GM19452 (cell line): ENCODE results near the gene SLC17A9.
A peak's percentile ranks its signal among the peaks of the same experiment; 100 is the strongest.

Source experiments
- ATAC-seq: cut with Tn5 transposase; IDR thresholded peaks from one replicate; pipeline ENCODE4 v1.9.1; 2021; ENCODE audit not compliant: unreplicated experiment

SLC17A9 gene

DNA sequence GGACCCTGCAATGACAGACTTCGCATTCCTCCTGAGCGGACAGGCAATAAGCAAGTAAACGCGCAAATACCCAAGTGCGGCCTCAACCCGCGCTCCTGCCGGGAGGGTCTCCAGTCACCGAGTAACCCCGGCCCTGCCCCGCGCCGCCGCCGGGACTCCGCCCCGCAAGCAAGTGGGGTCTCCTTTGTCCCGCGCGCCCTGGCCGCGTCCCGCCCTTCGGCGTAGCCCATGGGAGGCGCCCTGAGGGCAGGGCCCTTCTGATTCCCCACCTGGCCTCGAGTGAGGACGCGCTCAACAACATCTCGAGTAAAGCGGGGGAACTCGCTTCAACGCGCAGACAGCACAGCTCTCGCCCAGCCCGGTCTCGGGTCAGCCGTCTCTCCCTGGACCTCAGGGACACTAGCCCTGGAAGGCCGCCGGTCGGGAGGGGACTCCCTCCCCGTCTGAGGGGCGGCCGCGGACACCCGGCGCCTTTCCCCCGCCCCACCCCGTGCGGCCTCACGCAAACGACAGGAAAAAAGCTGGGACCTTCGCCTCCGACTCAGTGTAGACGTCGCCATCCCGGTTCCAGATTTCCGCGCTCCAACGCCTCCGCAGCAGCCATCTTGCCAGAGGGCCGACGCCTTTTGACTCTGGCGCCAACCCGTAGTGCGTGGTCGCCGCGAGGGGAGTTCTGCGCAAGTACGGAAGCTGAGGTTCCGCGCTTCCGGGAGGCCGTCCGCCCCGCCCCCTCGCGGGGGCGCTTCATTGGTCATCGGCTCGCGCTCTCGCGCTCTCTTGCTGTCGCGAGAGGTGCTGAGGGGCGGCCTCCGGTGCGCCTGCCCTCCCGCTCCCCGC, 15.0 kb upstream of the SLC17A9 start:
- ATAC-seq, result peak; percentile 80

DNA sequence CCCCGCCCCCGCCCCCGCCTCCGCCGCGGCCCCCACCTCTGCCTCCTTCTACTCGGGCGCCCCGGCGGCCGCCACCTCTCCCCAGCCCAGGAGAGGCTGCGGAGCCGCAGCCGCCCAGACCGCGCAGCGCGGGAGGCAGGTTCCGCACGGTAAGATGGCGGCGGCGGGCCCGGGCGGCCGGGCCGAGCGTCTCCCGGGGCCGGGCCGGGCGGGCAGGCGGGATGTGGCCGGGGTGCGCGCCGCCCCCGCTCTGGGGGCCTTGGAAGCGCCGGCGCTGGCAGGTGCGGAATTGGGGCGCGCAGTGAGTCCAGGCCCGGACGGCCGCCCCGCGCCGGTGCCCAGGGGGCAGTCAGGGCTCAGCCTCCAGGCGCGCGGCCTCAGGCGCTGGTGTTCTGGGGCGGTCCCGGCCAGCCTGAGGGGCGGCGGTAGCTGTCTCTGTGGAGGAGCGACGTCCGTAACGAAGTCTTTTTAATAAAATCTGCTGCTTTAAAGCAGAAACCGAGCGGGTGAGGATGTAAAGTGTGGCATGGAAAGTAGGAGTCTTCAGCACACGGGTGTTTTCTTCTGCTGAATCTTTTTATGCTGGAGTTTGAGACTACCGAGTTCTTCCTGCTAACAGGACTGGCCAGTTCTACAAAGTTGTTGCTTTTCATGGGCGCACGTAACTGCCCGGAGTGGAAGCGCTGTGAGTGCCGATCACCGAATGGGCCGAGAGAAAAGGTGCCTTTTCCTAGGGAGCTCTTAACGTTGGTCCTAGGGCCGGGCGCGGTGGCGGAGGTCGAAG, 14.2 kb upstream of the SLC17A9 start, which contains the start of gene GID8:
TSS of gene GID8 (plus strand) at position 43 of the 784 bp plus-strand sequence. CDS start 3,356 bp downstream, outside the sequence.
- peak; percentile 43 for ATAC-seq

DNA sequence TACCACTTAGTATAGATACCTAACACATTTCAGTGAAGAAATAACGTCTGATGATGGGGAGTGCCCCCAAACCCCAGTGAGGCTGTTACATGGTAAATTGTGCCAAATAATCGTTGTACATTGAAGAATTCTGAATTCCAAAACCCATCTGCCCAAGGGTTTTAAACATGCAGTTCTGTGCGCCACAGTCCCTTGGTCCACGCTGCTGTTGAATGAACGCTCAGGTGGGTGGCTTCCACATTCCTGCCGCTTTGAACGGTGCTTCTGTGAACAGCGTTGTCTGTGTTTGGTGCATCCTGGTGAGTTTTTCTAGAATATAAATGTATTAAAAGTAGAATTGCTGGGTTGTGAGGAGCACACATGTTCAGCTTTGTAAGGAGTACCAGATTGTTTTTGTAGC, 11.6 kb upstream of the SLC17A9 start:
- ATAC-seq, result no peak

DNA sequence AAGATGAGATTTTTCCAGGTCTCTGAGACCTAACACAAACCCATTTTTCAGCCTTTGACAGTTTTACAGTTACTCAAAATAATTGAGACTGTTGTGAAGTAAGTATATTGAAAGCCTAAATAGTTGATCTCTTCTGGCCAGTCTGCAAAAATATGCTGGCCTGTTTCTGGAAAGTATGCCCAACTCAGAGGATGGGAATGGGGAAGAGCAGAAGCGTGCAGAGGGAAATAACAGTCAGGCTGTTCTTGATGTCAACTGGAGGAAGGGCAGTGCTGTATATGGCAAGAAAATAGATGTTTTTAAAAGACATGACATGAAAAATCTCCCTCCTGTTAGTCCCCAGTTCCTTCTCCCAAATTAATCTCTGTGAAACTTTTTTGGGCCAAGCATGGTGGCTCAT, 10.7 kb upstream of the SLC17A9 start:
- no peak for ATAC-seq

DNA sequence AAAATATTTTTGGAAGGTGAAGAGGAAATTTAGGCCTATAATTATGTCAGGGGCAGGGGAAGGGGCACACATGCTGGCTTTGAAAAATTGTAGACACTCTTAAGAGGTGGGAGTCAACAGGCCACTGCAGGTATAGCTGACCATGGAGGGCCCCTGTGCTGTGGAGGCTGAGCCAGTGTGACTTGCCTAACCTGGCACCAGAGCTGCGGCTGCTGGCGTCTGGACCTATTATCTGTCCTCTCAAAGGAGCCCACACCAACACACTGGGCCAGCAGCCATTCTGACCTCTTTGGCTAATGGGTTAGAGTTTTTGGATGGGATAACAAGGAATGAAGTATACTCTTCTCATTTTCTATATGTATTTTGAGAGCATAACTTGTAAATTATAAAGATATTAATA, 10.1 kb upstream of the SLC17A9 start:
- ATAC-seq, result no peak

DNA sequence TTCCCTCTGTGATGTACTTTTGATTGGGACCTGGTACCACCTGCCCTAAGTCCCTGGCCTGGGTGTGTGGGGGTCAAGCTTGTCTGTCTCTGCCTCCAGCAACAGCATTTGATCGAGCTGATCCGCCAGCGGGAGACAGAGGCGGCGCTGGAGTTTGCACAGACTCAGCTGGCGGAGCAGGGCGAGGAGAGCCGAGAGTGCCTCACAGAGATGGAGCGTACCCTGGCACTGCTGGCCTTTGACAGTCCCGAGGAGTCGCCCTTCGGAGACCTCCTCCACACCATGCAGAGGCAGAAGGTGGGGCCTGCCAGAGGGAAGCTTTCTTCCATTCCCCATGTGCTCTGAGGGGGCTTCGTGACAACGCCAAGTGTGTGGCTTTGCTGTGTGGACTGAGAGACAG, 9.1 kb upstream of the SLC17A9 start:
- no peak for ATAC-seq

DNA sequence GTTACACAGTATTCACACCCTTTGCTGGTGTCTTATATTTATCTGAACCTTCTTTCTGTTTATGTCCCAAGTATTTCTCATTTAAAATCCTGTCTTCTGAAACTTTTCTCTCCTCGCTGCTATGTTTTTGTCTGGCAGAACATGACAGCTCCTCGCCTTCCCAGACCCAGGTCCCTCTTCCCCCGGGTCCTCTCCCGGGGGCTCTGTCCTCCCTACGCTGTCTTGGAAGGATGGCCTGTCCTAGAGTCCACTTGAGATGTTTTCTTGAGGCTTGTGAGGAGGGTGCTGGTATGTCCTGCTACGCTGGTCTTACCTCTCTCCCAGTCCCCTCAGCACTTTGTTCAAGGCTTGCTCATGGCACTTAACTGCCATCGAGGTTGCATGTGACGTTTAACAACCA, 8.3 kb upstream of the SLC17A9 start:
- no peak for ATAC-seq

DNA sequence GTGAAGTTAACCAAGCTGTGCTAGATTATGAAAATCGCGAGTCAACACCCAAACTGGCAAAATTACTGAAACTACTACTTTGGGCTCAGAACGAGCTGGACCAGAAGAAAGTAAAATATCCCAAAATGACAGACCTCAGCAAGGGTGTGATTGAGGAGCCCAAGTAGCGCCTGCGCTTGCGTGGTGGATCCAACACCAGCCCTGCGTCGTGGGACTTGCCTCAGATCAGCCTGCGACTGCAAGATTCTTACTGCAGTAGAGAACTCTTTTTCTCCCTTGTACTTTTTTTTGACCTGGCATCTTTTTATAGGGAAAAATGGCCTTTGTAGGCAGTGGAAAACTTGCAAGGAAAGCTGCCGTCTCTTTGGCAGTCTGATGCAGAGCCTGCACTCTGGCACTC, 7.8 kb upstream of the SLC17A9 start:
- ATAC-seq, result no peak

DNA sequence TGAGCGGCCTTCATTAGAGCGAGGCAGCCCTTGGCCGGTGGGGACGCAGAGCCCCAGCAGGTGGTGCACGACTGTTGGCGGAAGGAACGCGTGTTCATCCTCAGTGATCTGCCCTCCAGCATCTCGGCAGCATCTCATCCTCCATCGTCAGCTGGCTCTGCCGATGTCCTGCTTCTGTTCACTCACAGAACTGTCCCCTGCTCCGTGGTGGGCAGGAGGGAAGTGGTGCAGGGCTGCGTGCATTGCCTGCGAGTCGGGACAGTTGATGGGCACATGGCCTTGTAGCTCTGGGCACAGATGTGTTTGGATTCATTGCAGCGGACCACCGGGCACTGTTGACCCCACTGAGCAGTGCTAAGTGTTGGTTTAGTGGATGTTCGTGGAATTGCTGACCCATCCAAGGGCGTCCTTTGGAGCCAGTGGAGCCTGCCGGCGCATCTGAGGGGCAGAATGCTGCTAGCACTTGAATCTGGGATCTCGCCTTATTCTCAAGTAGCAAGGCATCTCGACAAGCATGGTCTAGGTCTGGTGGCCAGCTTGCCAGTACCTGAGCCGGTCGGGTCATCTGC, 6.7 kb upstream of the SLC17A9 start:
- no peak for ATAC-seq

DNA sequence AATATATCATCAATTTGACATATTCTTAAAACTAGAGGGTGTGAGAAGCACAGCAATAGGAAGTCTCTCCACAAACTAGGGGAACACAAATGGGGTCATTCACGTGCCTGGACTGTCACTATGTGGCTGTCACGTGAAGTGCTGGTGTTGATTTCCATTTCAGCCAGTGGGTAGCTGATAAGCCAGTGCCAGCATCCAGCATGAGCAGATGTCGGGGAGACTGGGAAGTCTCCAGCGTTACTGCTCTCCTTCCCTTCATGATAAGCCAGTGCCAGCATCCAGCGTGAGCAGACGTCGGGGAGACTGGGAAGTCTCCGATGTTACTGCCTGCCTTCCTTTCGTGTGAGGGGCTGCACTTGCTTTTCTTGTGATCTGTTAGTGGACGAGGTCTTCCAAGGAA, 5.6 kb upstream of the SLC17A9 start:
- no peak for ATAC-seq

DNA sequence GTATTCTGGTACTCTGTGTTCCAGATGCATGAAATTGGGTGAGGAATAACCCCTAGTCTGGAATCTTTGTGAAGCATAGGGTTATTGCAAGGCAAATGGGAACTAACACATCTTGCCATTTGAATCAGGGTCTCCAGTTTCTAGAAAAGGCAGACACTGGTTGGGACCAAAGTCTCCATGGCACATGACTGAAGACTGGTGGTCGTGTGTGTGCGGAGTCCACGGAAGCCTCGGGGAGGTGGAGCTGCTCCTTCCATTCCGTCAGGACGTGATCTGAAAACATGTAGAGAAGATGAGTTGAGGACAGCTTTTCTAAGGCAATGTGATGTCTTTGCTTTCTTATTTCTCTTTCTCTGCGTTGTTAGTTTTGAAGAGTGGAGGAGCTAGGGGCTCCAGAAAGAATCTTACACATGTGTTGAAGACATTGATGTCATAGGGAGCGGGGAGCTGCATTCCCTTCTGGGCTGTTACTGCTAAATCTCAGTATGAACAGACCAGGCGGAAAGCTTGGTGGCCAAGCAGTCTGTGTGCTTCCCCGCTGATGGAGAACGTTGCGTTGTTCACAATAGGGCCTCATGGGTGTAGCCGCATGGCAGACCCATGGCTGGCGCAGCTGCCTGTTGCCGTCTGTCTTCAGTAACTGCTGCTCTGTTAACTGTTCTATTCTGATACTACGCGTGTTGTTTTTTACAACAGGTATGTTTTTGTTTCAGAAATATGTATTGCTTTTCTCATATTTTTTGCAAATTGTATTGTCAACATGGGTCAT, 4.8 kb upstream of the SLC17A9 start:
- ATAC-seq, result no peak

DNA sequence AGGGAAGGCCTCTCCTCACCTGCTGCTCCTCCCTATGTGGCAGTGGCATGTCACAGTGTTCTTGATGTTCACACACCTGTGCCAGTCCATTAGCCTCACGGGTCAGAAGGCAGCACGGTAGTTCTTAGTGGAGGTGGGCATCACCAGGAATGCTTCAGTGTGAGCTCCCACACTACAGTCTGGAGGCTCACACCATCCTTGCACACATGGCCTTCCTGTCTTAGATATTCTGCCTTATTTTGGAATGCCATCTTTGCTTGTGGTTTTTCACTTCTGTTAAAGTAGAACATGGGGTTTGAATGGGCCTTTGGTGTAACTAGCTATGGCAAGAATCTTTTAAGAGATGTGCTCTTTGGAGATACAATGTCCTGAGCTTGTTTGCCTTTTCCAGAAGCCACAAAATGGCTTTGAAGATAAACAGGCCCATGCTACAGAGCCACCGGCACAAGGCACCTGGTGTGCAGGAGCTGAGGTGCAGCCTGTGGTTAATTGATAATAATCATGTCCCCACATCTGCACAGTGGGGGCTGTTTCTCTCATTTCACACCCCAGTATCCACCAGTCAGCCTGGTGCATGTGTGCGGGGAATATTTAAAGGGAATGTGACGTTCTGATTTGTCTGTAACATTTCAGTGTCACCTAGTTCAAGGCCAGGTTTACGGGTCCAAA, 3.2 kb upstream of the SLC17A9 start:
- ATAC-seq, result no peak

DNA sequence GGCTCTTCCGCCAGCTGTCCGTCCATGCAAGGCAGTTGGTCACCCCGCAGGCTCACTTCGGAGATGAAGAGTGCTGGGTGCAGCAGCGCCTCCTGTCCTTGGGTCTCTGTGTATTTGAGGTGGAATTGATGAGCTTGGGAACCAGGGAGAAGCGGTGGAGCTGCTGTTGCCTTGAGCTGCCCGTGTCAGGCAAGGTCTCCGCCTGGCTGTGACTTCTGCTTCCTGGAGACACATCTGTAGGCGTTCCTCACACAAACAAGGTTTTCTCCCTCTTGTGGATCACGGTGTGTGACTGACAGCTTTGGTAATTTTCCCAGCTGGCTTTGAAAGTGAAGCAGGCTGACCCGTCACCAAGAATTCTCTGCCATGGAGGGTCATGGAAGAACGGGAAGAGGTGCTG, 2.5 kb upstream of the SLC17A9 start:
- ATAC-seq, result no peak

DNA sequence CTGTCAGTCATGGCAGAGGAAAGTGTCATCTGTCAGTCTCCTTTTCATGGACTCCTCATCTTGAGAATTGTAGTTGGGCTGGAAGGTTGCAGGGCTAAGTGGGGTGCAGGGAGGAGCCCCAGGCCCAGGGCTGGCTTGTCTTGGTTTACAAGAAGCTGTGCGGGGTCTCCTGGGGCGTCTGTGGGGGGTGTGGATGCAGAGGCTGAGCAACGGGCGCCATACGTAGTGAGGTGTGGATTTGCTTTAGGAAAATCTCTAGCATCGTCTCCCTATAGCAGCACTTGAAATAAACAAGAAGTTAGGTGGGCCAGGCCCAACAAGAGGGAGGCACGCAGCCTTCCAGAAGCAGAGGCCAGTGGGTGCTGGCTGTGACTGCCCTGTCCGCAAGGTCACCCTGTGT, 1.8 kb upstream of the SLC17A9 start:
- no peak for ATAC-seq

DNA sequence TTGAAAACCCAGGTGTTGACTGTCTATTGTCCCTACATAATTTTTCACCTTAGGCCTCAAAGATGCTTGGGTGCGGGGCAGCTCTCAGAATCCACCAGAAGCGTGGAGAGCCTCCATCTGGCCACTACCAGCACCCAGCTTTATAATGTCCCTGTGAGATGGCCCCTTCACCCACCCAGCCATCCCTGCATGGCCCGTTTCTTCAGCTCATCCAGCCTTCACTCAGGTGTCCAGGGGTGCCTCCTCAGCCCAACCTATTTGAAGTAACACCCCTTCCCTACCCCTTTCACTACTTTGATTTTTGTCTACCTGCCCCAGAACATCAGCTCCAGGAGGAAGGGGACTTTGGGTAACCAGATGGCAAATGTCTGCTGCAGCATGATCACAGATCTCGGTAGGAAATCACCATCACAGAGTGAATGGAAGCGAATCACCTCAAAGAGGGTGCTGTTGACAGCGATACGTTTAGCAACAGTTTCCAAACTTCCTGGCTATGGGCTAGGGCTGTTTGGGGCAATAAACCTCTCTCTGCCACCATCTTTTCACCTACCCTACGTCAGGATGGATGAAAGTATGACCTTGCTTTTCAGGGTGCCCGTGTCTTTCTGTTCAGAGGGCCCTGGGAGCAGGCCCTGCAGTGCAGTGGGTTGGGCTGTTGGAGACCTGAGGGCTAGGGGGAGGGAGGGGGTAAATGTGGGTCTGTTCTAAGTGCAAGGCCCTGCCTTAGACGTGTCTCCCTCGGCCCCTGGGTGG, 1.2 kb upstream of the SLC17A9 start:
- no peak for ATAC-seq

DNA sequence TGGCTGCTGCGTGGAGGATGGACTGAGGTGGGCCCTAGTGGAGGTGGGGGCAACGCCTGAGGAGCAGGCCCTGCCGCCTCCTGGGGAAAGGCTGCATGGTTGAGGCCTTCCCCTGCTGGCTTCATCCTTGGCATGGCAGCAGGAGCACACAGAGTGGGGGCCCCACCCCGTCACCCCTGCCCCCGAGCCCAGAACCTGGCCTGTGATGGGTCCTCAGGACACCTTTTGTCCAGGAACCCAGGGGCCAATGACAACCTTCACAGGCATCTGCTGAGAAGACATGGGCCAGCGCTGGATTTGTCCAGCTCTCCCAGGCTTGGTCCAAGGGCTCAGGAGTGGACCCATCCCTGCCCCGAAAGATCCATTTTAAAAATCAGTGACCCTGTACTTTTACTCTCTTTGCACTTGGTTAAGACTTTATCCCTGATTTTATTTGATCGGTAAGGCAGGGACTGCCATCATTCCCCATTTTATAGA, 575 bp upstream of the SLC17A9 start:
- no peak for ATAC-seq

DNA sequence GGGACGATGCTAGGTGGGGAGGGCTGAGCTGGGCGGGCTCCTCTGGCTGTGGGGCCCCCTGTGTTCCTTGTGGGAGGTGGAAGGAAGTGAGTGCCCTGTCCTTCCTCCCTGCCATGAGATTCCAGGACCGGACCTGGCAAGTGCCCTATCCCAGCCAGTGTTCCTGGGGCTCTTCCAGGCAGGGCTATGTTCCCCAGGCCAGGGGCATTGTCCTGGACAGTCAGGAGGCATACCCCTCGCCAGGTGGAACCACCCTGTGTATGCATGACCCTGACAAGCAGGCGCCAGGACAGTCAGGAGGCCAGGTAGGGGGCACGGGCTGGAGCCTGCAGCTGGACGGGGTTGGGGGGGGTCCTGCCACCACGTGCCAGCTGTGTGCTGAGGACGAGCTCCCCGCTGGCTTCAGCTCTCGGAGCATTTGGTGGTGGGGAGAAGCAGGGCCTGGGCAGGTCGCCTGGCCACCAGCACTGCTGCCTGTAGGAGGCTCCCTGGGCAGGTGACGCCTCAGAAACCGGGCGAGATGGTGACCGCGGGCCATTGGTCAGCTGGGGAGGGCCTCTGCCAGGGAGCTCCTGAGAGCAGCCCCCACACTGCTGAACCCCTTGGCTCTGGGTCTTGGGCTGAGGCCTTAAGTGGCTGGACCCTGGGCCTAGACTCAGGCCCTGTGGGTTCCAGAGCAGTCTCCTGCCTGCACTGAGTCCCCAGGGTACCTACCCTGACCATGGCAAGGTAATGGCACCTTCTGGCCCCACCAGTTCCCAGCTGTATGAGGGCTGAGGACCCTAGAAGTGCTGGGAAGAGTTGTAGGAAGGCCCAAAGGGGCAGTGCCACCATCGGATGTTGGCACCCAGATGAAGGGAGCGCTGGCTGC, 694 bp downstream of the SLC17A9 start:
- no peak for ATAC-seq

DNA sequence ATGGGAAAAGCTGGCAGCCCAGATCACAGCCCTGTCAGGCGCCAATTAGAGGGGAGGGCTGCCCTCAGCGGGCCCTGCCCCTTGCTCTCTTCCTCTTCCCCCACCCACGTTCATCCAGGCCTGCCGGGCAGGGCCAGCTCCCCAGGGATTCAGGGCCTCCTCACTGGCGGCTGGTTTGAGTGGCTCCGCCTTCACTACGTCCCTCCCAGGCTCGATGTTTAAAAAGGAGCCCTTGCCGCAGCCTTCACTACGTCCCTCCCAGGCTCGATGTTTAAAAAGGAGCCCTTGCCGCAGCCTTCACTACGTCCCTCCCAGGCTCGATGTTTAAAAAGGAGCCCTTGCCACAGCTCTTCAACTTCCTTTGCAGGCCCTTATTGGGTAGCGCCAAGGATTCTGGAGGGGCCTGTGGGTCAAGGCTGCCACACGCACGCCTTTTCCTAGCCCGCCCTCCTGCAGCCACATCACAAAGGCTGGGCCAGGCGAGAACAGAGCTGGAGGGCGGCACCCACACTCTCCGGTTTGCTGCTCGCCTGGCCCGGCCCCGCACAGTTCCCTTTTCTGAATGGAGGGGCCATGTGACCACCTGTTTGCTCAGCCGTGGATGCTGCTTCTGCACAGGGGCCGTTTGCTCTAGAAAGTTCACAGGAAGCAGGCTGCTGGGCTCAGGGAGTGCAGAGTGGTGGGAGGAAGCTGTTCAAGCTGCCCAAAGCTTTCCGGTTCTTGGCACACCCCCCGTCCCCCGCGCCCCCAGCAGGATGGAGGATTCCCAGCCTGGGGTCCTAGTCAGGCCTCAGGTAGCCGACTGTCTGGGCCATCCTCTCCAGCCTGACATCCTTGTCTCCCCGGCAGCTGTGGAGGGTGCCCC, 1.6 kb downstream of the SLC17A9 start:
- peak; percentile 62 for ATAC-seq
